Stimulated activated CD8-positive, alpha-beta memory T cell treated with anti-CD3 and anti-CD28 coated beads, Interleukin-15, amount 100 ng/mL, for 1 hour (primary cell): ENCODE results near the gene DUSP5.

Experiments used
- DNase-seq: peaks from one replicate; pipeline ENCODE4 v3.0.0-alpha.2; 2020; ENCODE audit warnings: low read depth

The DUSP5 gene

GRCh38 chr10:110546499-110547110 lies 48.9 kb downstream of the DUSP5 start:
- no peak for DNase-seq

- no peak for DNase-seq
These were observed 49.5 kb downstream of the DUSP5 start for GRCh38 chr10:110547139-110547761.

- DNase-seq = no peak
These were observed 50.3 kb downstream of the DUSP5 start for GRCh38 chr10:110548002-110548401.

- DNase-seq = no peak
These were observed 51.5 kb downstream of the DUSP5 start for GRCh38 chr10:110549211-110549610.

GRCh38 chr10:110553905-110554304 lies 56.2 kb downstream of the DUSP5 start:
- no peak for DNase-seq

- no peak for DNase-seq
These were observed 58.6 kb downstream of the DUSP5 start for GRCh38 chr10:110556296-110556695.

DNA sequence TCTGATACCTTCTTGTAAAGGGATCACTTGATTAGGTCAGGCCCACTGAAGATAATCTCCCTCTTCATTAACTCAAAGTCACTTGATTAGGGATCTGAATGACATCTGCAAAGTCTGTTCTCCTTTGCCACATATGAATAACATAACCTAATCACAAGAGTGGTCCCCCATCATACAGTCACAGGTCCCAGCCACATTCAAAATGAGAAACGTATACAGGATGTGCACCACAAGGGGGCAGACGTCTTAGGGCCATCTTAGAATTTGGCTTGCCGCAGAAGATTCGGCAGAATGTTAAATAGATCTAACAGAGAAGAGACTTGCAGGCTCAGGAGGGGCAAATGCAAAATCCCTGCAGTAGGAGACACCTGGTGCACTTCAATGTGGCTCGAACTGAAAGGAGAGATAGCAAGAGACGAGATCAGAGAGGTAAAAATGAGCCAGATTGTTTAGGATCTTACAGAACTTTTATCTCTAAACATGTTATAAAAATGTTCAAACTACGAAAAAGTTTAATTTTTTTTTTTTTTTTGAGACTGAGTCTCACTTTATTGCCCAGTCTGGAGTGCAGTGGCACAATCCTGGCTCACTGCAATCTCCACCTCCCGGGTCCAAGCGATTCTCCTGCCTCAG lies 59.4 kb downstream of the DUSP5 start:
- DNase-seq = peak; percentile 60

GRCh38 chr10:110558041-110558440 lies 60.3 kb downstream of the DUSP5 start:
- no peak for DNase-seq

DNA sequence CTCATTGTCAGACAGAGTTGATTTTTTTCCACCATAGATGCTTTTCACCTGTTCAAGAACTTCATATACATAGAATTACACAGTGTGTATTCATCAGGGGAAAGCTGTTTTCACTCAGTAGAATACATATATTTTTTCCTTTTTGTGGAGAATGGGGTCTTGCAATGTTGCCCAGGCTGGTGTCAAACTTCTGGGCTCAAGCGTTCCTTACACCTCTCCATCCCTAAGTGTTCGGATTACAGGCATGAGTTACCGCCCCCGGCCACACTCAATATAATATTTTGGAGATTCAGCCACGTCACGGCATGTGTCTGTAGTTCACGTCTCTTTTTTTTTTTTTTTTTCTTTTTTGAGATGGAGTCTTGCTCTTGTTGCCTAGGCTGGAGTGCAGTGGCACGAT lies 62.3 kb downstream of the DUSP5 start:
- DNase-seq = no peak
